IgD-negative memory B cell (primary cell): ENCODE data around the gene FBXW7. TPM values are rescaled to one million over a fixed set of nuclear protein-coding genes. Genes with fewer than 3 reads are reported as not detected.

ENCODE experiments used
- H3K27ac Mint-ChIP-seq, 3 donors: one replicate each; pipeline ENCODE4 v1.8.0; 2020 to 2022; ENCODE audit warnings: mild to moderate bottlenecking in 3 of 3, mixed read lengths in 3 of 3, moderate library complexity in 1 of 3
- H3K27me3 Mint-ChIP-seq: one replicate; pipeline ENCODE4 v1.8.0; 2021; ENCODE audit warnings: mixed read lengths
- H3K36me3 Mint-ChIP-seq: one replicate; pipeline ENCODE4 v1.8.0; 2020; ENCODE audit warnings: mild to moderate bottlenecking, mixed read lengths
- H3K4me1 Mint-ChIP-seq, 3 donors: one replicate each; pipeline ENCODE4 v1.8.0; 2020 to 2022; ENCODE audit warnings: mixed read lengths in 3 of 3, mild to moderate bottlenecking in 1 of 3
- H3K4me3 Mint-ChIP-seq, 4 donors: one replicate each; pipeline ENCODE4 v1.8.0; 2020 to 2022; ENCODE audit warnings: mild to moderate bottlenecking in 4 of 4, mixed read lengths in 4 of 4, moderate library complexity in 3 of 4
- H3K9me3 Mint-ChIP-seq, 3 donors: one replicate each; pipeline ENCODE4 v1.8.0; 2020 to 2021; ENCODE audit warnings: mixed read lengths in 3 of 3, mild to moderate bottlenecking in 1 of 3
- polyA plus RNA-seq: library from polyadenylated mRNA; unstranded; fragments of 300-500 nt; fragmentation: Illumina TruSeq; gene quantifications from one replicate; pipeline ENCODE4 v1.2.3, GENCODE V29; 2021

Gene FBXW7
- polyA plus RNA-seq, 1 donor from 2014 or later = 39.7 TPM

GRCh38 chr4:152482211-152482610 lies 53.7 kb downstream of the FBXW7 start:
- no peaks in the 10 kb centered on the region for H3K27me3 Mint-ChIP-seq
- no peak overlapping the region for H3K4me3 Mint-ChIP-seq
- peaks cover 24 to 45% (median 30%) of the 10 kb centered on the region in 3 donors for H3K4me1 Mint-ChIP-seq
- H3K36me3 Mint-ChIP-seq = peaks cover 7% of the 10 kb centered on the region
- H3K9me3 Mint-ChIP-seq = peaks cover 0 to 3% (median 0%) of the 10 kb centered on the region in 3 donors
- peak overlapping the region in 1 of 3 donors; percentile 16 for H3K27ac Mint-ChIP-seq

DNA sequence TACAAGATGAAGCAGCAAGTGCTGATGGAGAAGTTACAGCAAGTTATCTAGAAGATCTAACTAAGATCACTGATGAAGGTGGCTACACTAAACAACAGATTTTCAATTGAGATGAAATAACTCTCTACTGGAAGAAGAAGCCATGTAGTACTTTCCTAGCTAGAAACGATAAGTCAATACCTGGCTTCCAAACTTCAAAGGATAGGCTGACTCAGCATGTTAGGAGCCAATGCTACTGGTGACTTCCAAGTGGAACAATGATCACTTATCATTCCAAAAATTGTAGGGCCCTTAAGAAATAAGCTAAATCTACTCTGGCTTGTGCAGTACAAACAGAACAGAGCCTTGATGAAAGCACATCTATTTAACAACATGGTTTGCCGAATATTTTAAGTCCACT lies 55.0 kb downstream of the FBXW7 start:
- H3K4me1 Mint-ChIP-seq = peaks cover 23 to 50% (median 32%) of the 10 kb centered on the region in 3 donors
- H3K27ac Mint-ChIP-seq = no peak overlapping the region
- no peak overlapping the region for H3K4me3 Mint-ChIP-seq
- H3K36me3 Mint-ChIP-seq = peaks cover 7% of the 10 kb centered on the region
- H3K27me3 Mint-ChIP-seq = no peaks in the 10 kb centered on the region
- H3K9me3 Mint-ChIP-seq = peaks cover 0 to 3% (median 0%) of the 10 kb centered on the region in 3 donors

- Mint-ChIP-seq H3K9me3 (peaks cover 0 to 3% (median 0%) of the 10 kb centered on the region in 3 donors), H3K4me1 (peaks cover 19 to 51% (median 32%) of the 10 kb centered on the region in 3 donors), H3K4me3 (peak overlapping the region in 1 of 4 donors; percentile 43), H3K27me3 (no peaks in the 10 kb centered on the region), H3K27ac (peak overlapping the region in 1 of 3 donors; percentile 33), H3K36me3 (peaks cover 7% of the 10 kb centered on the region)
Measured at GRCh38 chr4:152480326-152480725, 55.6 kb downstream of the FBXW7 start.

DNA sequence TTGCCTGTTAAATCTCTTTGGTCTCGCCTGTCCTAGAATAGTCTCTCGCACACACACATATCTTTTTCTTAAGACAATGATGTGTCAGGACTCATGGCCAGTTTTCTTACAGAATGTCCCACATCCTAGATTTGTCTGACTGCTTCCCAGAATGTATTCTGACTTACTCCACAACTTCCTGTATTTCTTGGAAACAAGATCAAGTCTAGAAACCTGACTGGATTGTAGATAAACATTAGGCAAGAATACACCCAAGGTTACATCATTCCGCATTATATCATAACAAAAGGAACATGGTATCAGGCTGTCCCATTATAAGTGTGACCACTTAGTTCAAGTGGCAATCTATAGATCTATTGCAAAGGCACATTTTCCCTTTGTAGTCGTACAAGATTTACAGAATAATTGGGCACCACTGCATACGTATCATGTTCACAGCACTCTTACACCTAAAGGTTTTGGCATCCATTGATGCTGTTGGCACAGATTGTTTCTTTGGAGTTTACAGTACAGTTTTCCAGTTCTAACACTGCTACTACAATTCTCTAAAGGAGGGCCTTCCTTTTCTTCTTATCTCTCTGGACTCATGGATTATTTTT lies 56.4 kb downstream of the FBXW7 start:
- Mint-ChIP-seq H3K36me3 (peaks cover 7% of the 10 kb centered on the region), H3K27me3 (no peaks in the 10 kb centered on the region), H3K4me3 (no peak overlapping the region), H3K4me1 (peaks cover 19 to 51% (median 32%) of the 10 kb centered on the region in 3 donors), H3K9me3 (peaks cover 0 to 3% (median 0%) of the 10 kb centered on the region in 3 donors), H3K27ac (peak overlapping the region in 1 of 3 donors; percentile 59)

DNA sequence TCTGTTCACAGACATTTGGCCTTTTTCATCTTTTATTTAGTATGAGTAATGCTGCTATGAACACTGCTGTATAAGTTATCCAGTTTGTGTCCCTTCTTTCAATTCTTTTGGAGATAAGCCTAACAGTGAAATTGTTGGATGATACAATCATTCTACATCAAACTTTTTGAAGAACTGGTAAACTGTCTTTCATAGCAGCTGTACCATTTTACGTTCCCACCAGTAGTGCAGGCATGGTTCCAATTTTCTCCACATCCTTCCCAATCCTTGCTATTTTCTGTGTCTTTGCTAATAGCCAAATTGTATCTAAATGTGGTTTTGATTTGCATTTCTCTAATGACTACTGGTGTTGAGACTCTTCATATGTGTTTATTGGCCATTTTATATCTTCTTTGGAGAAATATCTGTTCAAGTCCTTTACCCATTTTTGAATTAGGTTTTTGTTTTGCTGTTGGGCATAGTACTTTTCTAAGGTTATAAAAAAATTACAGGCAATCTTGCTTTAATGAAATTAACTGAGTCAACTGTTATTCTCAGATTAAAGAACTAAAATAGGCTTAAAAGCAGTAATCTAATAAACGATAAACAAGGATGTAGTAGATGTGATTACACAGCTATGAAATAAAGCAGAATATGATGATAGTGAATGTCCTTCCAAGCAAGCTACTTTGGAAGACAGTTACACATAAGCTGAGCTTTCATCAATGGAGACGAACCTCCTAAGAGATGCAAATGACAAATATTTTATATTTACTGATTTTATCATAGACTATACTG lies 57.2 kb downstream of the FBXW7 start:
- H3K36me3 Mint-ChIP-seq = peaks cover 11% of the 10 kb centered on the region
- no peaks in the 10 kb centered on the region for H3K27me3 Mint-ChIP-seq
- H3K9me3 Mint-ChIP-seq = peaks cover 0 to 3% (median 0%) of the 10 kb centered on the region in 3 donors
- peak overlapping the region in 1 of 3 donors; percentile 73 for H3K27ac Mint-ChIP-seq
- H3K4me3 Mint-ChIP-seq = no peak overlapping the region
- peaks cover 22 to 57% (median 33%) of the 10 kb centered on the region in 3 donors for H3K4me1 Mint-ChIP-seq

DNA sequence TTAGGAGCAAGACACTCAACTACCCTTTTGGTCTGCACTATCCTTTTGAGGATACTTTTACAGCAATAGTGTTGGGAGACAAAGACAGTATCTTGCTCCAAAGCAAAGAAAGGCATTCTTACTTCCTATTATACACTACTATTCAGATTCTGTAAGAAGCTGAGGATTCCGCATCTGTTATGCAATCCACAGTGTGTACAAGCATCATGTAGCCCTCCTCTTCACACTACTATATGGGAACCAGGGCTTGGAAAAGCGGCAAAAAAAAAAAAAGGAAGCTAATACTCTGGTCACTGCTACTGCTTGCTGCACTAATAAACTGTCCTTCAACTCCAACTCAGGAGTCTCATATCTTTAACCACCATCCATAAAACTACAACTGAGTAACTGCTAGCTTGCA lies 59.1 kb downstream of the FBXW7 start:
- no peak overlapping the region for H3K27ac Mint-ChIP-seq
- H3K4me1 Mint-ChIP-seq = peaks cover 24 to 55% (median 35%) of the 10 kb centered on the region in 3 donors
- no peaks in the 10 kb centered on the region for H3K27me3 Mint-ChIP-seq
- no peak overlapping the region for H3K4me3 Mint-ChIP-seq
- peaks cover 8% of the 10 kb centered on the region for H3K36me3 Mint-ChIP-seq
- peaks cover 0 to 3% (median 0%) of the 10 kb centered on the region in 3 donors for H3K9me3 Mint-ChIP-seq

DNA sequence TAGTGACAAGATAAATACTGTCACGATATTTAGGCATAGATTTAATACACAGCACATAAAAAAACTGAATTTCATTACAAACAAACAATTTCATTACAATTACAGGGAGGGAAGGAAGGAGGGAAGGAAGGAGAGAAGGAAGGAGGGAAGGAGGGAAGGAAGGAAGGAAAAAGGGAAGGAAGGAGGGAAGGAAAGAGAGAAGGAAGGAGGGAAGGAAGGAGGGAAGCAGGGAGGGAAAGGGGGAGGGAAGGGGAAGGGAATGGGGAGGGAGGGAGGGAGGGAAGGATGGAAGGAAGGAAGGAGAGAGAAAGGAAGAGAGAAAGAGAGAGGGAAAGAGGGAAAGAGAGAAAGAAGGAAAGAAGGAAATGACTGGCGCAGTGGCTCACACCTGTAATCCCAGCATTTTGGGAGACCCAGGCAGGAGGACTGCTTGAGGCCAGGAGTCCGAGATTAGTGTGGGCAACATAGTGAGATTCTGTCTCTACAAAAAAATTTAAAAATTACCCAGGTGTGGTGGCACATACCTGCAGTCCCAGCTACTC lies 64.6 kb downstream of the FBXW7 start:
- no peaks in the 10 kb centered on the region for H3K27me3 Mint-ChIP-seq
- no peaks in the 10 kb centered on the region for H3K9me3 Mint-ChIP-seq
- peaks cover 9 to 22% (median 22%) of the 10 kb centered on the region in 3 donors for H3K4me1 Mint-ChIP-seq
- H3K36me3 Mint-ChIP-seq = peaks cover 4% of the 10 kb centered on the region
- H3K27ac Mint-ChIP-seq = no peak overlapping the region
- H3K4me3 Mint-ChIP-seq = no peak overlapping the region

DNA sequence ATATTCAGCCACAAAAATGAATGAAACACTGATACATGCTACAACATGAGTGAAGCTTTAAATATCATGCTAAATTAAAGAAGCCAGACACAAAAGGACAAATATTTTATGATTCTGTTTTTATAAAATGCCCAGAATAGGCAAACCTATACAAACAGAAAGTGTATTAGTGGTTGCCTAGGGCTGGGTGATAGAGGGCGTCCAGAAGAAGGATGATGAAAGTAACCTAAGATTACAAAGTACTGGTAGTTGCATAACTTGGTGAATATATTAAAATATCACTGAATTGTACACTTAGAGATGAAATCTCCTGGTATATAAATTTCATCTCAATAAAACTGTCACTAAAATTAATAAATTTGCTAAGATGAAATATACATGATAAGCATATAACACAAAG lies 67.5 kb downstream of the FBXW7 start:
- Mint-ChIP-seq H3K36me3 (no peaks in the 10 kb centered on the region), H3K9me3 (no peaks in the 10 kb centered on the region), H3K27ac (no peak overlapping the region), H3K27me3 (no peaks in the 10 kb centered on the region), H3K4me1 (peaks cover 19 to 31% (median 20%) of the 10 kb centered on the region in 3 donors), H3K4me3 (no peak overlapping the region)

- Mint-ChIP-seq H3K4me3 (no peak overlapping the region), H3K27me3 (no peaks in the 10 kb centered on the region), H3K36me3 (no peaks in the 10 kb centered on the region), H3K4me1 (peaks cover 26 to 39% (median 27%) of the 10 kb centered on the region in 3 donors), H3K27ac (peak overlapping the region in 2 of 3 donors; percentile 6 to 55), H3K9me3 (no peaks in the 10 kb centered on the region)
Measured at GRCh38 chr4:152467101-152467500, 68.8 kb downstream of the FBXW7 start.

DNA sequence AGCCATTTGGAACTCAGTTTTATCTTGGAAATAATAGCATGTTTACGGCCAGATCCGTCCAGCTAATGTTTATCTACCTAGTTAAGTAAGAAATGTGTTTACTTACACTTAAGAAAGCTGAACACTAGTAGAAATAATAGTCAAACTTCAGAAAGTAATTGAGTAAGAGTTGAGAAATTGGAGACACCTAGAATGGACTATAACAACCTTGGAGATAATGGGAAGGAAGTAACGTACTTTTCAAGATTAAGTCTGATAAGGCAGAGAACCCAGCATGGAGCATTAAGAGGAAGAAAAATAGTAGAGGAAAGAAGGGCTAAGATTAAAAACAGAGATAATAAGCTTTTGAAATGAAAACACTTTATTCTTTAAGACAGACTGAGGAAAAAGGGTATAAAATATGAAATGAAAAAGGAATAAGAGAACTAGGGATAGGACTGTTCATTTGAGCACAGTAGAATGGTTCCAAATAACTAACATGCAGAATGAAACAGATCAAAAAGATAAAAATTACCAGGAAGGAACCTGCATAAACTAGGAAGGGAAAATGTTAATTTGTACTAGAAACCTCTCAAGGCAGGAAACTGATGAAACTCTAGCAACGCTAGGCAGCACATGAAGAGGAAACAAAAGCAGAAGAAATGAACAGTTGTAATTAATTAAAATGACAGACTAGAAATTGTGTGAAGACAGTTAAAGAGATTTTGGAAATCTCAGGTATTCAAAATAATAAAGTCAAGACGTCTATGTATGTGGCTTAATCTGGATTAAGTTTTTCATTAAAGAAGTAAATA lies 71.7 kb downstream of the FBXW7 start:
- H3K36me3 Mint-ChIP-seq = no peaks in the 10 kb centered on the region
- no peaks in the 10 kb centered on the region for H3K9me3 Mint-ChIP-seq
- H3K27ac Mint-ChIP-seq = peak overlapping the region; percentile 7 to 67 (median 37)
- peak overlapping the region in 3 of 4 donors; percentile 1 to 37 (median 1) for H3K4me3 Mint-ChIP-seq
- no peaks in the 10 kb centered on the region for H3K27me3 Mint-ChIP-seq
- H3K4me1 Mint-ChIP-seq = peaks cover 41 to 55% (median 48%) of the 10 kb centered on the region in 3 donors

GRCh38 chr4:152463562-152463961 lies 72.3 kb downstream of the FBXW7 start:
- H3K9me3 Mint-ChIP-seq = no peaks in the 10 kb centered on the region
- H3K4me1 Mint-ChIP-seq = peaks cover 47 to 61% (median 54%) of the 10 kb centered on the region in 3 donors
- no peaks in the 10 kb centered on the region for H3K36me3 Mint-ChIP-seq
- peak overlapping the region in 1 of 4 donors; percentile 37 for H3K4me3 Mint-ChIP-seq
- peak overlapping the region; percentile 7 to 88 (median 85) for H3K27ac Mint-ChIP-seq
- no peaks in the 10 kb centered on the region for H3K27me3 Mint-ChIP-seq

DNA sequence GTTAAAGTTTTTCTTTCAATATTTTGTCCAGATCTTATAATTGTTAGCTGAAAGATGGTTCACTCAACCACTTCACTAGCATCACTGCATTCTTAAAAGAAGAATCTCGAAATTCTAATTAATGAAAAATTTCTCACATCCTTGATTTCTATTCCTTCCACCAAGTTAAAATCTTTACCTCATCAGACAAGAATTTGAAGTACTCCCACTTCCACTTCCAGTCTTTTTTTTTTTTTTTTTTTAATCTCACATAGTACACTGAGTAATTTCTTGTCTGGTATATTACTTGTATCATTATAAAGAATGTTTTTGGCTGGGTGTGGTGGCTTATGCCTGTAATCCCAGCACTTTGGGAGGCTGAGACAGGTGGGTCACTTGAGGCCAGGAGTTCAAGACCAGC lies 73.2 kb downstream of the FBXW7 start:
- H3K36me3 Mint-ChIP-seq = no peaks in the 10 kb centered on the region
- H3K4me3 Mint-ChIP-seq = peak overlapping the region in 2 of 4 donors; percentile 4 to 39
- H3K4me1 Mint-ChIP-seq = peaks cover 52 to 66% (median 59%) of the 10 kb centered on the region in 3 donors
- H3K27me3 Mint-ChIP-seq = no peaks in the 10 kb centered on the region
- H3K9me3 Mint-ChIP-seq = no peaks in the 10 kb centered on the region
- H3K27ac Mint-ChIP-seq = peak overlapping the region; percentile 20 to 88 (median 85)

DNA sequence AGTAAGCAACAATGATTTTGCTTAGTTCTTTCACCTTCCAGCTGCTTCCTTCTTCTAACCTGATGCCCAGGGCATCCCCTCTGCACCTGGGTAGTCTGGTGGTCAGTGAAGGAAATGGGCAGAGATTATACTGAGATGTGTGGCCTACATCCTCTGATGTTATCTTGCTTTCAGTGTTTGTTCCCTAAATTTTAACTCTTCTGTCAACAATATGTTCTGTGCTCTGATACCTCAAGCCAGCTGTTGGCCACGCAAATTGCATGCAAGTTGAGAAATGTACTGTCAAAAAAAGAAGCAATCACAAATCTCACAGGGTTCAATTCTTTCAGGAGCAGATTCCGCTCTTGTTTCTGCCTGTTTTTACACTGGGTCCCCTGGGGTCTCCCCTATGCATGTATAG lies 73.8 kb downstream of the FBXW7 start:
- Mint-ChIP-seq H3K36me3 (no peaks in the 10 kb centered on the region), H3K4me1 (peaks cover 48 to 64% (median 59%) of the 10 kb centered on the region in 3 donors), H3K27me3 (no peaks in the 10 kb centered on the region), H3K4me3 (peak overlapping the region in 2 of 4 donors; percentile 0 to 4), H3K9me3 (no peaks in the 10 kb centered on the region), H3K27ac (peak overlapping the region; percentile 20 to 88 (median 85))

- Mint-ChIP-seq H3K9me3 (no peaks in the 10 kb centered on the region), H3K36me3 (peaks cover 2% of the 10 kb centered on the region), H3K27ac (peak overlapping the region; percentile 20 to 88 (median 81)), H3K27me3 (no peaks in the 10 kb centered on the region), H3K4me3 (peak overlapping the region in 3 of 4 donors; percentile 40 to 66 (median 52)), H3K4me1 (peaks cover 52 to 68% (median 65%) of the 10 kb centered on the region in 3 donors)
Measured at GRCh38 chr4:152460488-152460887, 75.4 kb downstream of the FBXW7 start.
